Neural cell (in vitro differentiated cells): ENCODE results near the gene HS6ST1. TPM values are rescaled to one million over a fixed set of nuclear protein-coding genes. Genes with fewer than 3 reads are reported as not detected.

ENCODE experiments used
- H2AFZ ChIP-seq: fragments of 200-600, 300-800 bp; sonication (generic), shearing (Covaris generic); 2 replicates; pipeline ENCODE4 v1.6.0; 2014; ENCODE audit warnings: low read depth, mild to moderate bottlenecking, antibody characterized with exemption, low read length, moderate library complexity
- H3F3A ChIP-seq: fragments of 200-600 bp; shearing (Covaris generic); 2 replicates; pipeline ENCODE4 v1.6.1; 2016; ENCODE audit warnings: mild to moderate bottlenecking, moderate library complexity, mixed read lengths, antibody characterized with exemption, low read length; ENCODE audit not compliant: insufficient read depth, poor library complexity, severe bottlenecking
- H3K27ac ChIP-seq: fragments of 200-600, 300-800 bp; sonication (generic), shearing (Covaris generic); 2 replicates; pipeline ENCODE4 v1.5.1; 2014; ENCODE audit warnings: mild to moderate bottlenecking, low read length, moderate library complexity
- H3K27me3 ChIP-seq: fragments of 300-800, 200-600 bp; sonication (generic), shearing (Covaris generic); 2 replicates; pipeline ENCODE4 v1.6.0; 2014; ENCODE audit warnings: mild to moderate bottlenecking, low read depth, low read length, moderate library complexity; ENCODE audit not compliant: insufficient read depth
- H3K36me3 ChIP-seq: fragments of 300-800, 200-600 bp; sonication (generic), shearing (Covaris generic); 2 replicates; pipeline ENCODE4 v1.5.1; 2014; ENCODE audit warnings: mild to moderate bottlenecking, antibody characterized with exemption, low read length, moderate library complexity; ENCODE audit not compliant: insufficient read depth
- H3K4me2 ChIP-seq: fragments of 300-800, 200-600 bp; sonication (generic), shearing (Covaris generic); 2 replicates; pipeline ENCODE4 v1.6.0; 2014; ENCODE audit warnings: mild to moderate bottlenecking, low read length
- H3K4me3 ChIP-seq: fragments of 300-800, 200-600 bp; sonication (generic), shearing (Covaris generic); 2 replicates; pipeline ENCODE4 v1.5.1; 2014; ENCODE audit warnings: mild to moderate bottlenecking, low read length, moderate library complexity
- H3K79me2 ChIP-seq: fragments of 200-600 bp; shearing (Covaris generic); replicated peaks from 2 replicates; pipeline ENCODE4 v1.6.0; 2014; ENCODE audit warnings: mild to moderate bottlenecking, low read length, moderate library complexity; ENCODE audit not compliant: insufficient read depth
- H3K9ac ChIP-seq: fragments of 300-800, 200-600 bp; sonication (generic), shearing (Covaris generic); 2 replicates; pipeline ENCODE4 v1.6.1; 2016; ENCODE audit warnings: mild to moderate bottlenecking, low read length, mixed read lengths
- H3K9me2 ChIP-seq: fragments of 200-600 bp; shearing (Covaris generic); 2 replicates; pipeline ENCODE4 v1.6.1; 2016; ENCODE audit warnings: mild to moderate bottlenecking, low read length, mixed read lengths; ENCODE audit not compliant: insufficient read depth
- H3K9me3 ChIP-seq: fragments of 200-600, 300-800 bp; sonication (generic), shearing (Covaris generic); 2 replicates; pipeline ENCODE4 v1.6.1; 2016; ENCODE audit warnings: mild to moderate bottlenecking, mixed run types, low read length, moderate library complexity, mixed read lengths
- H4K20me1 ChIP-seq: fragments of 200-600 bp; shearing (Covaris generic); 2 replicates; pipeline ENCODE4 v1.6.1; 2016; ENCODE audit warnings: mild to moderate bottlenecking, mixed run types; ENCODE audit not compliant: insufficient read depth
- EP300 ChIP-seq: fragments of 450-650 bp; conservative IDR thresholded peaks from 2 replicates; pipeline ENCODE4 v1.6.1; 2014; ENCODE audit warnings: antibody characterized with exemption, mild to moderate bottlenecking, moderate library complexity; ENCODE audit not compliant: poor library complexity, severe bottlenecking
- EZH2 ChIP-seq: fragments of 200-600, 300-800 bp; shearing (Covaris generic), sonication (generic); IDR thresholded peaks from 2 replicates; pipeline ENCODE4 v1.6.1; 2014; ENCODE audit warnings: antibody characterized with exemption, low read length, borderline replicate concordance, mild to moderate bottlenecking; ENCODE audit not compliant: insufficient read depth, poor library complexity, severe bottlenecking
- MXI1 ChIP-seq: fragments of 450-650 bp; conservative IDR thresholded peaks from 2 replicates; pipeline ENCODE4 v1.6.1; 2014; ENCODE audit warnings: antibody characterized with exemption, mild to moderate bottlenecking; ENCODE audit not compliant: poor library complexity, severe bottlenecking
- POLR2AphosphoS5 ChIP-seq: IDR thresholded peaks from 2 replicates; pipeline ENCODE4 v1.6.1; 2012
- RAD21 ChIP-seq: fragments of 450-650 bp; conservative IDR thresholded peaks from 2 replicates; pipeline ENCODE4 v1.6.1; 2014; ENCODE audit warnings: antibody characterized with exemption, mild to moderate bottlenecking, moderate library complexity
- SMC3 ChIP-seq: fragments of 450-650 bp; conservative IDR thresholded peaks from 2 replicates; pipeline ENCODE4 v1.6.1; 2014; ENCODE audit warnings: antibody characterized with exemption, mild to moderate bottlenecking, moderate library complexity; ENCODE audit not compliant: poor library complexity
- TAF1 ChIP-seq: IDR thresholded peaks from 2 replicates; pipeline ENCODE4 v1.6.1; 2012; ENCODE audit warnings: low read depth
- polyA plus RNA-seq: library from polyadenylated mRNA; depleted of rRNA; stranded (reverse); fragments of >200 nt; gene quantifications from 2 replicates; pipeline ENCODE4 v1.2.3, GENCODE V29; 2014
- TF ChIP-seq, protein P1 (sequence below): fragments of 450-650 bp; IDR thresholded peaks from 2 replicates; pipeline ENCODE4 v1.5.1; 2014; ENCODE audit warnings: antibody characterized with exemption, mild to moderate bottlenecking, moderate library complexity; ENCODE audit not compliant: poor library complexity, severe bottlenecking
- TF ChIP-seq, protein P2 (sequence below): IDR thresholded peaks from 2 replicates; pipeline ENCODE4 v1.6.1; 2012; ENCODE audit warnings: borderline replicate concordance

The HS6ST1 gene
- polyA plus RNA-seq, 1 donor from 2014 or later: 44.1 TPM

DNA sequence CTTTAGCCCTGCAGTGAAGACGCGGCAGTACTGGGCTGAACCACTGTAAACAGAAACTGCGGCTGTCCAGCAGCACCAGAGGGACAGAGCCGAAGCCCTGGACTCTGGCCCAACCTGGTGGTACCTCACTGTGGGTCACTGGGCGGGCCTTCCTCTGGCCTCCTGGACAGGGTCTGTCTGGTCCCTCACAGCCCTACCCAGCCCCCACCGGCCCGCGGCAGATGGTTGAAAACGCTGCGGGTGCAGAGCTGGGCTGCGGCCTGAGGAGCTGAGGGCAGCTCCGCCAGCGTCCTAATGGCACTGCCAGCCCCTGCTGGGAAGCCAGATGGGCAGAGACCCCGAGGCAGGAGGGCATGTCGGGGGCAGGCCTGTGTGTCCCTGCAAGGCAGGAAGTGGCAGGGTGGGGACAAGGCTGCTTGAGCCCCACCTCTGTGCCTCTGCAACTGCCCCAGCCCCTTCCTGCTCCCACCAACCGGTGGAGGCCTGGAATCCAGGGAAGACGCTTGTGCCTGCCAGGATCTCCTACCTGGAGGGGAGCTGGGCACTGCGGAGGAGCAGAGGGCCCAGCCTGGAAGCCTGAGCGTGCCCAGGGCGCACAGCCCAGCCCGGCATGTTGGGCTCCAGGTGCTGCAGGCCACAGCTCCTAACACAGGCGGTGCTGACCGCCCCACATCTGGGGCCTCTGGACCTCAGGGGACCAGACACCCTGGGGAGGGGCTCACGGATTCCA lies 36.3 kb downstream of the HS6ST1 start:
- no peak overlapping the region for H3K27ac ChIP-seq
- H3K36me3 ChIP-seq: no peaks in the 10 kb centered on the region
- no peak overlapping the region for H2AFZ ChIP-seq
- H3K27me3 ChIP-seq: no peaks in the 10 kb centered on the region
- no peaks in the 10 kb centered on the region for H3F3A ChIP-seq
- no peak overlapping the region for H3K4me2 ChIP-seq
- TF ChIP-seq EZH2: no peak
- no peak for TF ChIP-seq SMC3
- no peak for TF ChIP-seq MXI1
- TF ChIP-seq, protein P1, sequence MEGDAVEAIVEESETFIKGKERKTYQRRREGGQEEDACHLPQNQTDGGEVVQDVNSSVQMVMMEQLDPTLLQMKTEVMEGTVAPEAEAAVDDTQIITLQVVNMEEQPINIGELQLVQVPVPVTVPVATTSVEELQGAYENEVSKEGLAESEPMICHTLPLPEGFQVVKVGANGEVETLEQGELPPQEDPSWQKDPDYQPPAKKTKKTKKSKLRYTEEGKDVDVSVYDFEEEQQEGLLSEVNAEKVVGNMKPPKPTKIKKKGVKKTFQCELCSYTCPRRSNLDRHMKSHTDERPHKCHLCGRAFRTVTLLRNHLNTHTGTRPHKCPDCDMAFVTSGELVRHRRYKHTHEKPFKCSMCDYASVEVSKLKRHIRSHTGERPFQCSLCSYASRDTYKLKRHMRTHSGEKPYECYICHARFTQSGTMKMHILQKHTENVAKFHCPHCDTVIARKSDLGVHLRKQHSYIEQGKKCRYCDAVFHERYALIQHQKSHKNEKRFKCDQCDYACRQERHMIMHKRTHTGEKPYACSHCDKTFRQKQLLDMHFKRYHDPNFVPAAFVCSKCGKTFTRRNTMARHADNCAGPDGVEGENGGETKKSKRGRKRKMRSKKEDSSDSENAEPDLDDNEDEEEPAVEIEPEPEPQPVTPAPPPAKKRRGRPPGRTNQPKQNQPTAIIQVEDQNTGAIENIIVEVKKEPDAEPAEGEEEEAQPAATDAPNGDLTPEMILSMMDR: no peak
- TF ChIP-seq EP300: no peak
- TF ChIP-seq RAD21: no peak
- TF ChIP-seq, protein P2, sequence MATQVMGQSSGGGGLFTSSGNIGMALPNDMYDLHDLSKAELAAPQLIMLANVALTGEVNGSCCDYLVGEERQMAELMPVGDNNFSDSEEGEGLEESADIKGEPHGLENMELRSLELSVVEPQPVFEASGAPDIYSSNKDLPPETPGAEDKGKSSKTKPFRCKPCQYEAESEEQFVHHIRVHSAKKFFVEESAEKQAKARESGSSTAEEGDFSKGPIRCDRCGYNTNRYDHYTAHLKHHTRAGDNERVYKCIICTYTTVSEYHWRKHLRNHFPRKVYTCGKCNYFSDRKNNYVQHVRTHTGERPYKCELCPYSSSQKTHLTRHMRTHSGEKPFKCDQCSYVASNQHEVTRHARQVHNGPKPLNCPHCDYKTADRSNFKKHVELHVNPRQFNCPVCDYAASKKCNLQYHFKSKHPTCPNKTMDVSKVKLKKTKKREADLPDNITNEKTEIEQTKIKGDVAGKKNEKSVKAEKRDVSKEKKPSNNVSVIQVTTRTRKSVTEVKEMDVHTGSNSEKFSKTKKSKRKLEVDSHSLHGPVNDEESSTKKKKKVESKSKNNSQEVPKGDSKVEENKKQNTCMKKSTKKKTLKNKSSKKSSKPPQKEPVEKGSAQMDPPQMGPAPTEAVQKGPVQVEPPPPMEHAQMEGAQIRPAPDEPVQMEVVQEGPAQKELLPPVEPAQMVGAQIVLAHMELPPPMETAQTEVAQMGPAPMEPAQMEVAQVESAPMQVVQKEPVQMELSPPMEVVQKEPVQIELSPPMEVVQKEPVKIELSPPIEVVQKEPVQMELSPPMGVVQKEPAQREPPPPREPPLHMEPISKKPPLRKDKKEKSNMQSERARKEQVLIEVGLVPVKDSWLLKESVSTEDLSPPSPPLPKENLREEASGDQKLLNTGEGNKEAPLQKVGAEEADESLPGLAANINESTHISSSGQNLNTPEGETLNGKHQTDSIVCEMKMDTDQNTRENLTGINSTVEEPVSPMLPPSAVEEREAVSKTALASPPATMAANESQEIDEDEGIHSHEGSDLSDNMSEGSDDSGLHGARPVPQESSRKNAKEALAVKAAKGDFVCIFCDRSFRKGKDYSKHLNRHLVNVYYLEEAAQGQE: no peak
- TF ChIP-seq POLR2AphosphoS5: no peak
- no peak for TF ChIP-seq TAF1
- no peaks in the 10 kb centered on the region for H3K9me3 ChIP-seq
- no peak overlapping the region for H3K4me3 ChIP-seq
- H3K9me2 ChIP-seq: no peaks in the 10 kb centered on the region
- no peak overlapping the region for H3K9ac ChIP-seq
- H4K20me1 ChIP-seq: no peaks in the 10 kb centered on the region
- H3K79me2 ChIP-seq: no peaks in the 10 kb centered on the region

DNA sequence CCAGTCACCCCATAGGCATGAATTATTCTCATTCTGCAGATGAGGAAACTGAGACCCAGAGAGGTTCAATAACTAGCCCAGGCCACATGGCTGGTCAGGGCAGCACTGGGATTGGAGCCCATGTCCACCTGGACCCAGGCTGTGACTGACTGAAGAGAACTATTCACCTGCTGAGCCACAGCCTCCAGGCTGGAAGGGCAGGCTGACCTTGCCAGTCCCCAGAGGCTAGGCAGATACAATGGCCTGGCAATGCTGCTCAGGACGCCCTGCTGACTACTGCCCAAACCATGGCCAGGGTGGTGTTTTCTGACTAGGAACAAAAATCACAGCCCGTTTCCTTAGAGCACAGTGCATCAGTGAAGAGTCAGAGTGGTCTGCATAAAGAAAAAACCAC lies 36.8 kb downstream of the HS6ST1 start:
- Histone ChIP-seq H3K9me2 (no peaks in the 10 kb centered on the region), H3K4me3 (no peak overlapping the region), H3K27me3 (no peaks in the 10 kb centered on the region), H3K9ac (no peak overlapping the region), H4K20me1 (no peaks in the 10 kb centered on the region), H3K4me2 (no peak overlapping the region), H3K27ac (no peak overlapping the region), H3K9me3 (no peaks in the 10 kb centered on the region), H3K79me2 (no peaks in the 10 kb centered on the region), H2AFZ (no peak overlapping the region), H3K36me3 (no peaks in the 10 kb centered on the region), H3F3A (no peaks in the 10 kb centered on the region)
- TF ChIP-seq RAD21 (no peak), EZH2 (no peak), POLR2AphosphoS5 (no peak), MXI1 (no peak), TAF1 (no peak), SMC3 (no peak)
